K562 (cell line): ENCODE data around the gene UGP2. TPM values are rescaled to one million over a fixed set of nuclear protein-coding genes. Genes with fewer than 3 reads are reported as not detected.

Source experiments
- ATAC-seq: fragments of 200-7000 bp; cut with Tn5 transposase; 3 replicates; pipeline ENCODE4 v1.9.1; 2020; ENCODE audit warnings: moderate library complexity
- BruUV-seq: library from RNA; stranded (reverse); fragments of 400-500 nt; replicated peaks from 2 replicates; lab custom pipeline; 2021; lab: Mats Ljungman, UMichigan
- CTCF ChIA-PET: fragments of 300-600 bp; formaldehyde crosslinking; extraction: SDS; loops from one replicate; lab custom pipeline; 2021; ENCODE audit warnings: low intra/inter-chr PET ratio; lab: Yijun Ruan, JAX
- POLR2A ChIA-PET: fragments of 300-600, 350-650 bp; sonication (Branson Sonifier 250); formaldehyde crosslinking; extraction: SDS; loops from one replicate; lab custom pipeline; 2021; ENCODE audit warnings: antibody characterized with exemption, inconsistent platforms; lab: Yijun Ruan, JAX
- DNase-seq, 4 experiments: peaks; one replicate each; pipeline versions ENCODE4 v3.0.0 to v3.0.0-alpha.2; 2011 to 2018; ENCODE audit warnings: low spot score in 3 of 4, mixed read lengths in 3 of 4; ENCODE audit errors: extremely low read depth in 1 of 4
- FAIRE-seq: peaks from 2 replicates; lab custom pipeline; 2011; peaks lifted over from hg19 to GRCh38; lab: Jason Lieb, UNC
- H2AFZ ChIP-seq: 2 replicates; pipeline ENCODE4 v1.6.0; 2011; ENCODE audit warnings: low read depth, low read length, control low read depth, inconsistent platforms
- H3K27ac ChIP-seq: fragments of 200-600 bp; 3 replicates; pipeline ENCODE4 v1.8.0; 2011; ENCODE audit warnings: low read depth, mild to moderate bottlenecking, control low read depth, inconsistent platforms, low read length, moderate library complexity, mixed read lengths; ENCODE audit errors: extremely low read depth
- H3K27me3 ChIP-seq, 2 experiments: fragments of 300-600 bp in 1 of 2; 2 replicates in 1 of 2; 3 replicates in 1 of 2; pipeline versions ENCODE4 v1.6.0 to v1.8.0; 2011; ENCODE audit warnings: inconsistent platforms in 2 of 2, low read length in 2 of 2, mild to moderate bottlenecking in 1 of 2, mixed read lengths in 1 of 2, moderate library complexity in 1 of 2; ENCODE audit not compliant: control insufficient read depth in 2 of 2, insufficient read depth in 2 of 2
- H3K36me3 ChIP-seq: fragments of 300-600 bp; 3 replicates; pipeline ENCODE4 v1.8.0; 2011; ENCODE audit warnings: mild to moderate bottlenecking, low read length, inconsistent platforms; ENCODE audit not compliant: control insufficient read depth, insufficient read depth
- H3K4me1 ChIP-seq, 2 experiments: fragments of 200-600 bp in 1 of 2; replicated peaks in 1 of 2; 2 replicates in 1 of 2; 3 replicates in 1 of 2; pipeline versions ENCODE4 v1.5.1 to v1.8.0; 2011; ENCODE audit warnings: inconsistent platforms in 2 of 2, low read length in 2 of 2, mild to moderate bottlenecking in 1 of 2, mixed read lengths in 1 of 2, moderate library complexity in 1 of 2; ENCODE audit not compliant: control insufficient read depth in 2 of 2, insufficient read depth in 2 of 2
- H3K4me2 ChIP-seq: 2 replicates; pipeline ENCODE4 v1.6.1; 2011; ENCODE audit warnings: low read length, control low read depth, inconsistent platforms, mixed read lengths; ENCODE audit not compliant: insufficient read depth
- H3K4me3 ChIP-seq: fragments of 200-600 bp; sonication (generic), shearing (Covaris generic); 2 replicates; pipeline ENCODE4 v1.5.1; 2016; ENCODE audit warnings: control low read depth, inconsistent platforms
- H3K79me2 ChIP-seq: fragments of 200-600 bp; 3 replicates; pipeline ENCODE4 v1.8.0; 2011; ENCODE audit warnings: low read length, inconsistent platforms; ENCODE audit not compliant: control insufficient read depth, insufficient read depth
- H3K9ac ChIP-seq, 2 experiments: 2 replicates each; pipeline versions ENCODE4 v1.6.0 to v1.6.1; 2011; ENCODE audit warnings: low read depth in 2 of 2, low read length in 2 of 2, control low read depth in 1 of 2, inconsistent platforms in 1 of 2, mild to moderate bottlenecking in 1 of 2, mixed read lengths in 1 of 2; ENCODE audit not compliant: insufficient read depth in 1 of 2
- H3K9me1 ChIP-seq: one replicate; pipeline ENCODE4 v1.6.0; 2011; ENCODE audit warnings: inconsistent platforms, mild to moderate bottlenecking, low read length, moderate library complexity; ENCODE audit not compliant: control insufficient read depth, insufficient read depth
- H3K9me3 ChIP-seq: replicated peaks from 2 replicates; pipeline ENCODE4 v1.5.1; 2011; ENCODE audit warnings: low read depth, low read length, inconsistent platforms; ENCODE audit not compliant: control insufficient read depth, insufficient read depth
- H4K20me1 ChIP-seq: replicated peaks from 2 replicates; pipeline ENCODE4 v1.6.1; 2011; ENCODE audit warnings: low read length, inconsistent platforms, mixed read lengths; ENCODE audit not compliant: control insufficient read depth, insufficient read depth
- CBX5 ChIP-seq: IDR thresholded peaks from 2 replicates; pipeline ENCODE4 v1.6.1; 2014; ENCODE audit warnings: low read depth, borderline replicate concordance
- CHCHD3 ChIP-seq: fragments of 250-450 bp; sonication (Bioruptor Pico); IDR thresholded peaks from 2 replicates; pipeline ENCODE4 v2.1.2; 2022; ENCODE audit warnings: mild to moderate bottlenecking
- HOXB6 ChIP-seq: fragments of 250-450 bp; sonication (Bioruptor Pico); IDR thresholded peaks from 2 replicates; pipeline ENCODE4 v1.5.1; 2022; ENCODE audit warnings: mild to moderate bottlenecking, borderline replicate concordance
- JUNB ChIP-seq: fragments of 450-650 bp; formaldehyde crosslinking; conservative IDR thresholded peaks from 2 replicates; pipeline ENCODE4 v1.4.0; 2020; ENCODE audit warnings: mild to moderate bottlenecking
- RAD51 ChIP-seq: fragments of 450-650 bp; IDR thresholded peaks from 2 replicates; pipeline ENCODE4 v1.7.1; 2016; ENCODE audit warnings: low read depth, mild to moderate bottlenecking, borderline replicate concordance
- SIX5 ChIP-seq, 2 experiments: IDR thresholded peaks; 2 replicates each; pipeline ENCODE4 v1.6.1; 2011; ENCODE audit warnings: low read length in 2 of 2, borderline replicate concordance in 1 of 2, low read depth in 1 of 2, mild to moderate bottlenecking in 1 of 2, moderate library complexity in 1 of 2; ENCODE audit not compliant: insufficient read depth in 1 of 2
- ZNF282 ChIP-seq: sonication (generic); formaldehyde crosslinking; IDR thresholded peaks from 2 replicates; pipeline ENCODE4 v1.8.1; 2023; ENCODE audit warnings: missing genetic modification reagents
- ZNF431 ChIP-seq: sonication (generic); formaldehyde crosslinking; IDR thresholded peaks from 2 replicates; pipeline ENCODE4 v1.8.0; 2022; ENCODE audit warnings: mild to moderate bottlenecking, missing genetic modification reagents
- WGBS: fragments of 100-300 bp; shearing (Covaris generic); methylation state at CpG from one replicate; pipeline ENCODE4 v1.1.6; 2016; ENCODE audit warnings: low coverage, mixed read lengths; ENCODE audit not compliant: insufficient coverage; ENCODE audit errors: missing lambda C conversion rate; 5-methylcytosine and 5-hydroxymethylcytosine counted together
- in situ Hi-C: fragments of 300-500 bp; cut with MboI; formaldehyde crosslinking; loops from 4 replicates; pipeline ENCODE4 v1.15.0; 2018; ENCODE audit warnings: inconsistent platforms, mixed read lengths
- intact Hi-C: fragments of 100-400 bp; cut with micrococcal nuclease; formaldehyde crosslinking; loops from 2 replicates; pipeline ENCODE4 v1.14.2; 2022
- polyA plus RNA-seq, 8 experiments: library from polyadenylated mRNA; depleted of rRNA in 4 of 8; stranded (reverse) in 5 of 8; unstranded in 3 of 8; fragments of >200 nt; fragmentation: Nextera tagmentation in 2 of 8; fragmentation: Illumina TruSeq in 1 of 8; extraction: Ambion mirVana in 2 of 8; extraction: Trizol in 1 of 8; gene quantifications; 2 replicates each; pipeline versions ENCODE4 v1.2.1 to v1.2.3, GENCODE V29; 2011 to 2014; ENCODE audit warnings: inconsistent platforms in 1 of 8, missing spikeins in 1 of 8
- total RNA-seq, 7 experiments: library from RNA; depleted of rRNA in 6 of 7; stranded (reverse); fragments of >200 nt in 6 of 7; fragmentation: Illumina TruSeq in 2 of 7; extraction: Trizol in 2 of 7; gene quantifications; 2 replicates each; pipeline versions ENCODE4 v1.2.1 to v1.2.3, GENCODE V29; 2011 to 2021; ENCODE audit warnings: low replicate concordance in 1 of 7

The UGP2 gene
- total and polyA plus RNA-seq, 9 of the 15 experiments (the other 6 are each of a cell fraction or from before 2014, with no cell fraction given) = 25.2 to 69.3 (median 58.9) TPM

DNA sequence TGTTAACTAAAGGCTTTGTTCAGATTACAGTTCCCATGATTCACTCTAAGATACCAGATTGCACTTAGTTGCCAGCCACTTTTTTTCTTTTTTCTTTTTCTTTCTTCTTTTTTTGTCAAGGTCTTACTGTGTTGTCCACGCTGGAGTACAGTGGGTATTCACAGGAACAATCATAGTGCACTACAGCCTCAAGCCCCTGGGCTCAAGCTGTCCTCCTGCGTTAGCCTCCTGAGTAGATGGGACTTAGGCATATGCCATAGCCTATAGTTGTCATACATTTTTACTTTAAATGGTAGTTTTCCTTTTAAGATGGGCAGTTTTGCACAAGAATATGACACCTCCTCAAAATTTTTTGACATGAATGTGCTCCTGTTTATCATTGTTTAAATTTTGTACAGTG lies 2.1 kb downstream of the UGP2 start:
- in situ Hi-C loops (no loop called here), intact Hi-C loops (loop anchor here (5.0 to 10.0 kb wide), 2 partner anchors 174 to 259 kb away; partner anchors contain the start of genes MDH1, VPS54 and WDPCP)
- H3K27ac ChIP-seq = no peak overlapping the region
- peaks cover 10 to 18% of the 10 kb centered on the region in 2 experiments for H3K4me1 ChIP-seq
- no peak overlapping the region; a peak in 1 of 4 replicates for H3K9ac ChIP-seq
- FAIRE-seq = no peak
- no peaks in the 10 kb centered on the region; the same call in 1 of the 3 replicates for H3K36me3 ChIP-seq
- no peak for ATAC-seq
- 58% methylated on average over 2 of the region's 2 CpGs for WGBS
- POLR2A ChIA-PET = interaction anchor here (0.7 kb wide), 1 partner anchor 247 kb away, joined by 5 read pairs; no protein-coding TSS in a partner anchor
- DNase-seq = no peak
- CTCF ChIA-PET = no interaction called here
- peaks cover 74% of the 10 kb centered on the region for H3K79me2 ChIP-seq
- H3K4me3 ChIP-seq = no peak overlapping the region
- H3K27me3 ChIP-seq = no peaks in the 10 kb centered on the region
- no peaks in the 10 kb centered on the region for H3K9me3 ChIP-seq
- no TSS peak for BruUV-seq
- H4K20me1 ChIP-seq = peaks cover 15% of the 10 kb centered on the region; the same call in 1 of the 2 replicates
- H3K4me2 ChIP-seq = no peak overlapping the region
- TF ChIP-seq JUNB = no peak
- TF ChIP-seq RAD51 = no peak
- TF ChIP-seq ZNF431 = no peak
- TF ChIP-seq ZNF282 (CRISPR knock-in tag) = no peak
- no peak for TF ChIP-seq SIX5 (IDR thresholded peaks at IDR 0.05; ENCODE audit: borderline replicate concordance in 1 of 2, insufficient read depth in 1 of 2, low read depth in 1 of 2, low read length in 2 of 2)
- no peaks in the 10 kb centered on the region for H3K9me1 ChIP-seq
- no peak overlapping the region for H2AFZ ChIP-seq

DNA sequence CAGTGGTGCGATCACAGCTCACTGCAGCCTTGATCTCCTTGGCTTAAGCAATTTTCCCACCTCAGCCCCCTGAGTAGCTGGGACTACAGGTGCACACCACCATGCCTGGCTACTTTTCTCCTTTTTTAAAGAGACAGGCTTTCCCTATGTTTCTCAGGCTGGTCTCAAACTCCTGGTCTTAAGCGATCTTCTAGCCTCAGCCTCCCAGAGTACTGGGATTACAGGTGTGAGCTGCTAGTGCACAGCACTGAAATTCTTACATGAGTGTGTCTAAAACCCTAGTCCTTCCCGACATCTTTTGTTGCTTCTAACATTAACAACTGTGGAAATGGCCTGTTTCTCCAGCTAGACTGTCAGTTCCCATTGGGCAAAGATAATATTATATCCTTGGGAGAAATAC lies 2.9 kb downstream of the UGP2 start:
- no peak overlapping the region for H3K4me2 ChIP-seq
- FAIRE-seq = no peak
- H3K4me1 ChIP-seq = peaks cover 10 to 23% of the 10 kb centered on the region in 2 experiments
- in situ Hi-C loops (no loop called here), intact Hi-C loops (loop anchor here (5.0 to 10.0 kb wide), 2 partner anchors 173 to 260 kb away; partner anchors contain the start of genes MDH1, VPS54 and WDPCP)
- CTCF ChIA-PET = no interaction called here
- H3K4me3 ChIP-seq = no peak overlapping the region
- H3K79me2 ChIP-seq = peaks cover 82% of the 10 kb centered on the region
- peaks cover 15% of the 10 kb centered on the region; the same call in 1 of the 2 replicates for H4K20me1 ChIP-seq
- WGBS = 76% methylated on average over 3 of the region's 3 CpGs
- H3K27me3 ChIP-seq = no peaks in the 10 kb centered on the region
- no TSS peak for BruUV-seq
- H3K27ac ChIP-seq = no peak overlapping the region
- DNase-seq = no peak
- no peak overlapping the region for H2AFZ ChIP-seq
- no peaks in the 10 kb centered on the region; the same call in 1 of the 3 replicates for H3K36me3 ChIP-seq
- no peaks in the 10 kb centered on the region for H3K9me1 ChIP-seq
- no peaks in the 10 kb centered on the region for H3K9me3 ChIP-seq
- H3K9ac ChIP-seq = no peak overlapping the region
- no peak for ATAC-seq
- TF ChIP-seq CHCHD3 (CRISPR knock-in tag) (no peak), HOXB6 (CRISPR knock-in tag) (no peak), CBX5 (no peak)
- TF ChIP-seq, all 486 proteins: peak for 0
- POLR2A ChIA-PET = interaction anchor here (0.7 kb wide), 1 partner anchor 761 kb away, joined by 3 read pairs; no protein-coding TSS in a partner anchor
